HUES64 (cell line): ENCODE measurements around the gene UBE2Q2.
A peak's percentile ranks its signal among the peaks of the same experiment; 100 is the strongest.
"Not testable (repeated sequence)": the region's sequence is repeated elsewhere in the genome, so short reads cannot be mapped to it uniquely, and the experiment has no call there.

Experiments used
- H3K27ac ChIP-seq: 2 replicates; pipeline ENCODE4 v1.7.0; 2013; ENCODE audit warnings: low read depth, low read length, inconsistent platforms
- H3K27me3 ChIP-seq: 2 replicates; pipeline ENCODE4 v1.6.1; 2013; ENCODE audit warnings: mild to moderate bottlenecking, low read length; ENCODE audit not compliant: insufficient read depth
- H3K36me3 ChIP-seq: 2 replicates; pipeline ENCODE4 v1.6.1; 2013; ENCODE audit warnings: mild to moderate bottlenecking, low read length; ENCODE audit not compliant: insufficient read depth
- H3K4me1 ChIP-seq: 2 replicates; pipeline ENCODE4 v1.6.1; 2013; ENCODE audit warnings: mild to moderate bottlenecking, low read length, moderate library complexity; ENCODE audit not compliant: insufficient read depth
- H3K4me3 ChIP-seq: 2 replicates; pipeline ENCODE4 v1.5.1; 2013; ENCODE audit warnings: mild to moderate bottlenecking, low read length, moderate library complexity
- H3K9ac ChIP-seq: 2 replicates; pipeline ENCODE4 v1.6.1; 2013; ENCODE audit warnings: mild to moderate bottlenecking, low read depth, low read length
- H3K9me3 ChIP-seq: 2 replicates; pipeline ENCODE4 v1.6.1; 2013; ENCODE audit warnings: low read depth, low read length; ENCODE audit not compliant: insufficient read depth
- WGBS: fragments of 150-250, 120-280 bp; methylation state at CpG from one replicate; pipeline ENCODE4 v1.1.7; 2013; ENCODE audit warnings: missing lambda C conversion rate; 5-methylcytosine and 5-hydroxymethylcytosine counted together

The UBE2Q2 gene

GRCh38 chr15:75868019-75868418 lies 24.8 kb downstream of the UBE2Q2 start:
- no peak overlapping the region for H3K9ac ChIP-seq
- H3K9me3 ChIP-seq: no peaks in the 10 kb centered on the region
- peaks cover 25% of the 10 kb centered on the region for H3K36me3 ChIP-seq
- 87% methylated on average over 3 of the region's 3 CpGs for WGBS
- peak overlapping the region; percentile 4; the same call in 1 of the 2 replicates for H3K4me3 ChIP-seq
- peaks cover 53% of the 10 kb centered on the region for H3K4me1 ChIP-seq
- peak overlapping the region; percentile 58 for H3K27ac ChIP-seq
- H3K27me3 ChIP-seq: no peaks in the 10 kb centered on the region

- no peaks in the 10 kb centered on the region for H3K27me3 ChIP-seq
- H3K4me3 ChIP-seq: no peak overlapping the region
- no peak overlapping the region for H3K27ac ChIP-seq
- peaks cover 34% of the 10 kb centered on the region for H3K36me3 ChIP-seq
- no peak overlapping the region for H3K9ac ChIP-seq
- peaks cover 58% of the 10 kb centered on the region for H3K4me1 ChIP-seq
- no peaks in the 10 kb centered on the region for H3K9me3 ChIP-seq
Observed at GRCh38 chr15:75869446-75869845, 26.2 kb downstream of the UBE2Q2 start.

- peaks cover 54% of the 10 kb centered on the region for H3K4me1 ChIP-seq
- H3K4me3 ChIP-seq, H3K9ac ChIP-seq, H3K9me3 ChIP-seq, H3K27me3 ChIP-seq: not testable (repeated sequence)
- peaks cover 51% of the 10 kb centered on the region for H3K36me3 ChIP-seq
- H3K27ac ChIP-seq: peak overlapping the region; percentile 72
- 88% methylated on average over 1 of the region's 1 CpG for WGBS
Observed at GRCh38 chr15:75871589-75871988, 28.3 kb downstream of the UBE2Q2 start.

GRCh38 chr15:75872403-75872990 lies 29.2 kb downstream of the UBE2Q2 start:
- no peak overlapping the region for H3K9ac ChIP-seq
- H3K9me3 ChIP-seq: no peaks in the 10 kb centered on the region
- no peak overlapping the region for H3K4me3 ChIP-seq
- WGBS: 75% methylated on average over 2 of the region's 4 CpGs
- peaks cover 45% of the 10 kb centered on the region for H3K4me1 ChIP-seq
- peaks cover 60% of the 10 kb centered on the region for H3K36me3 ChIP-seq
- no peaks in the 10 kb centered on the region for H3K27me3 ChIP-seq
- H3K27ac ChIP-seq: no peak overlapping the region

- H3K27ac ChIP-seq: no peak overlapping the region
- no peaks in the 10 kb centered on the region for H3K27me3 ChIP-seq
- H3K4me3 ChIP-seq: no peak overlapping the region
- peaks cover 77% of the 10 kb centered on the region for H3K36me3 ChIP-seq
- H3K9ac ChIP-seq: no peak overlapping the region
- WGBS: no CpG with 5 or more reads among the region's 1 CpG
- no peaks in the 10 kb centered on the region for H3K4me1 ChIP-seq
- H3K9me3 ChIP-seq: no peaks in the 10 kb centered on the region
Observed at GRCh38 chr15:75884041-75884440, 40.8 kb downstream of the UBE2Q2 start.

- Histone ChIP-seq H3K27ac (no peak overlapping the region), H3K4me3 (no peak overlapping the region), H3K9me3 (no peaks in the 10 kb centered on the region), H3K36me3 (peaks cover 76% of the 10 kb centered on the region), H3K27me3 (no peaks in the 10 kb centered on the region), H3K4me1 (no peaks in the 10 kb centered on the region), H3K9ac (no peak overlapping the region)
- WGBS: 92% methylated on average over 1 of the region's 1 CpG
Observed at GRCh38 chr15:75887178-75887577, 43.9 kb downstream of the UBE2Q2 start.

GRCh38 chr15:75891895-75892294 lies 48.6 kb downstream of the UBE2Q2 start:
- H3K9ac ChIP-seq: no peak overlapping the region

GRCh38 chr15:75895731-75896130 lies 52.5 kb downstream of the UBE2Q2 start:
- Histone ChIP-seq H3K4me3 (no peak overlapping the region), H3K4me1 (no peaks in the 10 kb centered on the region), H3K27me3 (no peaks in the 10 kb centered on the region), H3K9me3 (no peaks in the 10 kb centered on the region), H3K36me3 (peaks cover 82% of the 10 kb centered on the region), H3K9ac (no peak overlapping the region), H3K27ac (no peak overlapping the region)
- WGBS: 100% methylated on average over 2 of the region's 2 CpGs

More at GRCh38 chr15:75891895-75892294, 48.6 kb downstream of the UBE2Q2 start:
- Histone ChIP-seq H3K36me3 (peaks cover 85% of the 10 kb centered on the region), H3K9me3 (no peaks in the 10 kb centered on the region), H3K27me3 (no peaks in the 10 kb centered on the region), H3K4me3 (no peak overlapping the region), H3K27ac (no peak overlapping the region), H3K4me1 (no peaks in the 10 kb centered on the region)

- Histone ChIP-seq H3K27ac (no peak overlapping the region), H3K4me1 (peaks cover 17% of the 10 kb centered on the region), H3K9me3 (no peaks in the 10 kb centered on the region), H3K36me3 (peaks cover 51% of the 10 kb centered on the region), H3K4me3 (no peak overlapping the region), H3K27me3 (no peaks in the 10 kb centered on the region), H3K9ac (no peak overlapping the region)
Observed at GRCh38 chr15:75900577-75900976, 57.3 kb downstream of the UBE2Q2 start.

GRCh38 chr15:75902129-75902557 lies 58.9 kb downstream of the UBE2Q2 start:
- Histone ChIP-seq H3K9me3 (no peaks in the 10 kb centered on the region), H3K27ac (peak overlapping the region; percentile 9; the same call in 1 of the 2 replicates), H3K9ac (no peak overlapping the region), H3K4me1 (peaks cover 17% of the 10 kb centered on the region), H3K27me3 (no peaks in the 10 kb centered on the region), H3K36me3 (peaks cover 55% of the 10 kb centered on the region), H3K4me3 (0 out of 2 replicates have a peak overlapping the region, but pooled peaks have one; percentile 18)
- WGBS: 60% methylated on average over 8 of the region's 8 CpGs

GRCh38 chr15:75903331-75904239 lies 60.3 kb downstream of the UBE2Q2 start, which contains the start of gene FBXO22:
FBXO22 (plus strand) TSS chr15:75903878; CDS start chr15:75903964, 86 bp downstream.
- WGBS: 3% methylated on average over 63 of the region's 63 CpGs
- peak within 1 kb of the TSS; percentile 97 for H3K4me3 ChIP-seq
- H3K9ac ChIP-seq: peak within 1 kb of the TSS; percentile 95
- H3K27ac ChIP-seq: peak within 1 kb of the TSS; percentile 90
- peaks cover 52% of the 10 kb centered on the region for H3K36me3 ChIP-seq
- H3K4me1 ChIP-seq: peaks cover 17% of the 10 kb centered on the region
- H3K9me3 ChIP-seq: no peaks in the 10 kb centered on the region
- H3K27me3 ChIP-seq: no peaks in the 10 kb centered on the region
